Activated effector memory CD4-positive, alpha-beta T cell treated with Interleukin-2 at 50 U/mL for 16 hours (primary cell): ENCODE data around the gene CHD2.

Experiments used
- DNase-seq: peaks from one replicate; pipeline ENCODE4 v3.0.0-alpha.2; 2020

CHD2 gene

GRCh38 chr15:92885224-92886041, 14.7 kb upstream of the CHD2 start:
- DNase-seq: no peak

DNA sequence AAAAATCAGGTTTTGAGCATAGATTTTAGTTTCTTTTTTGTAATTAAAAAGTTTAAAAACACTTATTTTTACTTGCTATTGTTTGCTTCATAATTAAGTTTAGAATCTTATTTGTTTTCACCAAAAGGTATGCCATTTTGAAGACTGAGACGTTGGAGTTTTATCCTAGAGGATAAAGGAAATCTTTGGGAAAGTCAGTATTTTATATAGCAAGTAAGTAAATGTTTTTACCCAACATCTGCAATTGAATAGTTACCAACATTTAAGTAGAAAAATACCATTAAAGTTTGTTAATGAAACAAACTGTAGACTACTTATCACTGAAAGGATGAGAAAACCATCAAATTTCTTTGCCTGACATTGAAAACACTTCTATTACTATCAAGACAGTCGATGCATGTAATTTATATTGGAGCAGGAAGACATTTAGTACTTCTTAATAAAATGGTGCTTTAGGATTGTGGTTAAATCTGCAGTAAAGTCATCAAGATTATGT, 14.0 kb upstream of the CHD2 start:
- no peak for DNase-seq

- DNase-seq: no peak
These were observed 13.3 kb upstream of the CHD2 start for GRCh38 chr15:92886815-92887214.

GRCh38 chr15:92887869-92888268, 12.3 kb upstream of the CHD2 start:
- DNase-seq: no peak

GRCh38 chr15:92889390-92890107, 10.6 kb upstream of the CHD2 start:
- no peak for DNase-seq

- no peak for DNase-seq
These were observed 8.5 kb upstream of the CHD2 start for GRCh38 chr15:92891533-92892200.

DNA sequence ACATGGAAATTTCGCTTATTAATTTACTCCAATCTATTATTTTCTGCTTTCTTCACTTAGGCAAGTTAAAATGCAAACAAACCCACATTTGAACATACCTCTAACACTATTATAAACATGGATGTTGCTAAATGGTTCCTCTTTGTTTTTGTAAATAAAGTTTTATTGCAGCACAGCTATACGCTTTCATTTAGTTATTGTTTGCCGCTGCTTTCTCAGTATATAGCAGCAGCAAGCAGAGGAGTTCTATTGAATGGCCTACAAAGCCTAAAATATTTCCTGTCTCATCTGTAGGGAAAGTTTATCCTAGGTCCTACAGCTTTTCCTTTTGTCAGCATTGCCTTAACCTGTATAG, 7.9 kb upstream of the CHD2 start:
- no peak for DNase-seq

DNA sequence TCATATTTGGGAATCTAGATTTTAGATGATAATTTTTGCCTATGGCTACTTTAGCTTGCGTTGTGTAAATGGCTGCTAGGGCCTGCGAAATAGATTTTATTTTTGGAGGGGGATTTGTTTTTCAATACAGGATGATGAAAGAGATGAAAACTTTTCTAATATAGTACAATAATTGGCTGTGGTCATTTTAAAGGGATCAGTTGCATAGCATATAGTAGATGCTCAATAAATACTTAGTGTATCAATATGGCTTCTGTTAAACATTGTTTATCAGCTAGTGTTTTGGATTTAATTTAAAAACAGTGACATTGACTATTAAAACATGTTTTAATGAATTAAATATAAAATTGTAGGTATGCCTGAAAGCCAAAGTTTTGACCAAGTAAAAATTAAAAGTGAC, 6.9 kb upstream of the CHD2 start:
- no peak for DNase-seq

DNA sequence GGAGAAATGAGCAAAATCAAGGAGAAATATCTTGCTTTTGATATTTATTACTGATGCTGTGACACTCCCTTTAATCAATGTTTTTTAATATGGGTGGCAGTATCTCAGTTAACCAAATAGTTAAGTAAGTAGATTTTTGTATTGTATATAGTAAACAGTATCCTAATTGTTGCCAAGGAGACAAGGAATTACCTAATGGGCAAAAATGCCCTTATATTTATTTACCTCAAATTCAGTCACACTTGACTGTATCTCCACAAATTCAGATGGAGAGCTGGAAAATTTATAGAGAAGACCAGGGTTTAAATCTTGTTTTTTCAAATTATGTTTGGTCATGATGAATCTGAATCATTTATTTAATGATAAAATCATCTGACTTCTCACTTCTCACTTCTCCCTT, 3.6 kb upstream of the CHD2 start:
- no peak for DNase-seq

DNA sequence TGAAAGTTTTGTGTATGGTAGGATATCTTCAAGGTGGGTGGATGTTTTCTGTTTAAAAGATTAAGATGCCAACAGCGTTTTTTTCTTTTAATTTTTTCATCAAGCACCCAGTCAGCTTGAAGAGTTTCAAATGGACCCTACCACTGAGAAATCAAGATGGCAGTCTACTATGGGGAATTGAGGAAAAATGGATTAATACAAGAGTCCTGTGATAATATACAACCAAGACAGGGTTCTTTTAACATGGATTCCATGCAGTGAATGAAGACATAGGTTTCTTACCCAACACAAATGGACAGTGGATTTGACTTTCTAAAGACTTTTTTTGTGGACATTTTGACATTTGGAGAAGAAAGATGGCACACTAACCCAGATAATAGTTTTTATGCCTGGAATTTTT, 2.5 kb upstream of the CHD2 start:
- no peak for DNase-seq

DNA sequence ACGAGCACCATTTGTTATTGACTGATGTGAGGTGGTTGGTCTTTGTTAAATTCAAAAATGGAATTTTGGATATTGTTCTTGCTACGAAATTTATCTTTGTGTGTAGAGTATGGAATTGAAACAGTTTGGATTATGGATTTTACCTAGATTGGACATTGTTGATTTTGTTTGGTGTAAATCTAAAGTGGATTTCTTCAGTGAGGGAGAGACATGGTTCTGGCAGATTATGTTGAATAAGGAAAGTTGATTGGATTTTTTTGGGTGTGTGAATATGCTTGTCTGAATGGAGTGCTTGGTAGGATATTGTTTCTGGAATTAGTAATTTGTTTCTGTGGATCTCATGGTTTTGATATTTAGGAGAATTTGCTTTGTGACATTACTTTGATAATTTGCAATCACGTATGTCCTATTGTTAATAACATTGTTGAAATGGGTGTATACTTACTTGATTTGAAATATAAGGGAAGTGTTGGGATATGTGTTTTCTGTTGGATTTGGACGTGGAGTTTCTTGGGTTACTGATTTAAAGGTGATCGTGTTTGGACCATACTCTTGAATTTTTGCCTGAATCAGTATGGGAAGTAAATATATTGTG, 1.0 kb upstream of the CHD2 start:
- DNase-seq: no peak

GRCh38 chr15:92899601-92899947, 550 bp upstream of the CHD2 start:
- DNase-seq: no peak

DNA sequence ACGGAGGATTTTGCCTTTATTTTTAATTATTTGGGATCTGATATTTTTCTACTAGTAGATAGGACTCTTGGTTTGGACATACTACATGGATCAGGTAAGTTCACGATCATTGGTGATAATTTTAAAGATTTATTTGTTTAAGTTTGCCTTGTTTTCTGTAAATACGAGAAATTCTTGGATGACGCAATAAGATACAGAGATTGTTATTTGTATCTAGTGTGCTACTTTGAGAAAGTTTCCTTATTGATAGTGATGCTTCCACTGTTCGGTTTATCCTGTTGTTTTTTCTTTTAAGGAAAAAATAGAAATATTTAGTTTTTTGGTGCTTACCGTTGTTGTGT, 577 bp downstream of the CHD2 start:
- no peak for DNase-seq

- no peak for DNase-seq
These were observed 1.1 kb downstream of the CHD2 start for GRCh38 chr15:92901072-92901761.

- no peak for DNase-seq
These were observed 1.9 kb downstream of the CHD2 start for GRCh38 chr15:92901995-92902394.

- DNase-seq: no peak
These were observed 2.8 kb downstream of the CHD2 start for GRCh38 chr15:92902737-92903593.

GRCh38 chr15:92903631-92903965, 3.5 kb downstream of the CHD2 start:
- no peak for DNase-seq

DNA sequence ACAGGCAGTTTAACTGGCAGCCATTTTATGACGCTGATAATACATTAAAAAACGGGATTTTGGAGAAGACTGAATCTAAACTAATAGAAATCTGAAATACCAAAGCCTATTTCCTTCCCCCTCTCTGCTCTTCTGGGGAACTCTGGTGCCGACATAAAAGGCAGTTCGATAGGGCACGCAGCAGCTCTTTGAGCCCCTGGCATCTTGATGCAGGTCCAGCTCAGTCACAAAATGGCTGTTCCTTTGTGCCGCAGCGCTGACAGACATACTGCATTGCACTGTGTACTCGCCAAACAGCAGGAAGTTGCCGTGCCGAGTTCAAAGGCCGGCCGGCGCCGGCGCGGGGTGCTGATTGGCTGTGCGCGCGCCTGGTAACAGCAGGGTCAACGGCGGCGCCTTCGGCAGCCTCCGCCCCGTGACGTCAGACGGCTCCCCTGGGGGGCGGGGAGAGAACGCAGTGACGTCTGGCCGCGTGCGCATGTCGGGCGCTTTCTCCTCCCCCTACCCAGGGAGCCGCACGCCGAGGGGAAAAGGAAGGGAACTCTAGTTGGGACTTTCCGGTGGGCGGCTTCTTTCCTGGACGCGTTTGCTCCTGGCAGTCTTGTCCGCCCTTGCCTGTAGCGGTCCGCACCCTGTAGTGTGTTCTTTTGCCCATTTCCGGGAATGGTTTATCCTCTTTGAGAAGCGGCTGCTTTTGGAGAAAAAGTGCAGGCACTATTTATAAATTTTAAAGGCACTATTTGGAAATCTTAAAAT, 4.0 kb downstream of the CHD2 start:
- DNase-seq: peak; percentile 98

DNA sequence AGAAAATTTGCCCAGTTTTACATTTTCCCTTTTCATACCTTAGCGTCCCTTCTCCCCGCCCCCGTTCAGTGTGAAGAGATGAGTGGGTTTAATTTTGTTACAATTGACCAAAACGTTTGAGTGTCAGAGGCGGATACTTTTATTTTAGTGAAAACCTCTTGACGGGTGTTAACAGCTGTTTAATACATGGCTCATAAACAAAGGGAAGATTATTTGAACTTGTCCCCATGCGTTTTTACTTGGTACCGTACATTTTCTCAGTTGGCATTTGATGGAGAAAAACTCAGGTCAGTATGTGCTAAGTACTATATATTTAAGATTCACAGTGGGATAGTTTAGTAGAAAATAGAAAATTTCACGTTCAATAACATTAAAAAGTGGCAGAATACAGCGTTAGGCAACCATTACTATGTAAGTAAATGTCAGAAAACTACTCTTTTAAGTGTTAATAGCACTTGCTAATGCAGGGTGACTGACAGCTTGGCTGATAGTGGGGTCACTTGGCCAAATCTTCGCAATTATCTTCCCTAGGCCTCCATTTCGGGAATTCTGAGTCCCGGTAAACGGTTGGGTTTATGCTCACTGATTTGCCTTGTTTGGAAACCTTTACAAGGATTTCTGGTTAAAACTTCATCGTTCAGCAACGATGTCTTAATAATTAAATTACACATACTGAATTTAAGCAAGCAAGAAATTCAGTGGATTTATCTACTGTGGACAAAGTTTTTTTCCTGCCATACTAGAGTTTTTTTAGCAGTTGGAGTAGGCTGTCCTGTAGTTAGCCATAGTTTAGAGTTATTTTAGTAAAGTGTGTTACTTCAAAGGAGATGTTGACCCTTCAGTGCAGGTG, 4.8 kb downstream of the CHD2 start:
- DNase-seq: no peak

- no peak for DNase-seq
These were observed 5.9 kb downstream of the CHD2 start for GRCh38 chr15:92906020-92906419.
